NCI-H748 (cell line): Measurements from ENCODE around the gene DUSP9.

Experiments used
- DNase-seq: peaks from one replicate; lab custom pipeline; 2025; ENCODE audit not compliant: unreplicated experiment; lab: John Stamatoyannopoulos, UW

Gene DUSP9

DNA sequence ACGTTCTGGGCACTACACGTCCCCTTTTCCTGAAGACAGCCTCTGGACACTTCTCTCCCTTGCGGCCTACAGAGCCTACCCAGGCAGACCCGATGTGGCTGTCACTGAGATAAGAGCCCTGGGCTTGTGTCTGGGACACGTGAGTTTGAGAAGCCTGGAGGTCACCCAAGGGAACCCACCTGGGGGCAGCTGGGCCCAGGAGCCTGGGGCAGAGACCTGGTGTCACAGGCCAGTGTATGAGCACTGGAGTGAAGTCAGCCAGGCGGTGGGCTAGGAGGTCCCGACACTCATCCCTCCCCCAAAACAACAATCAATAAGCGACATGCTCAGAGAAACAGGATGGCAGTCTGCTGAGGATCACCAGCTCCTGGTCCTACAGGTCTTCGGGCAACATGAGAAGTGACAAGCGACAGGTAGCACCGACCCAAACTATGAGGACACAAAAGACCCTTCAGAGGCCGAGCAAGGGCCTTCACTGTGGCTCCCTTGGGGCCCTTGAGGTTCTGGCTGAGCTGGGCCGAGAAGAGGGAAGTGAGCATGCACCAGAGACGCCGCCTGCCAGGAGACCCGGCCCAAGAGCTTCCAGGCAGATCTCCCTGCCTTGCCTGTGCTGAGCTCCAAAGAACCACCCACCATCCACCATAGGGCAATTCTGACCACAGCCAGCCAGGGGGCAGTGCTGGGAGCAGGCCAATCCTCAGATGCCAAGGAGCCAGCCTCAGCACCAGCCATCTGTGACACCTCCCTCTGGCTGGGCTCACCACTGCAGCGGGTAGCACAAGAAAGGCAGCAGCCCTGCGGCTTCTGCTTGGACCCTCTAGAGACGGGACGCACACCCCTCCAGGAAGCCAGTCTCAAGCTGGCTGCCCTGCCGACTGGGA is 11.0 kb upstream of the DUSP9 start:
- DNase-seq: peak; percentile 40

GRCh38 chrX:153636716-153637115 is 10.3 kb upstream of the DUSP9 start:
- no peak for DNase-seq

GRCh38 chrX:153637121-153638040 is 9.6 kb upstream of the DUSP9 start:
- no peak for DNase-seq

DNA sequence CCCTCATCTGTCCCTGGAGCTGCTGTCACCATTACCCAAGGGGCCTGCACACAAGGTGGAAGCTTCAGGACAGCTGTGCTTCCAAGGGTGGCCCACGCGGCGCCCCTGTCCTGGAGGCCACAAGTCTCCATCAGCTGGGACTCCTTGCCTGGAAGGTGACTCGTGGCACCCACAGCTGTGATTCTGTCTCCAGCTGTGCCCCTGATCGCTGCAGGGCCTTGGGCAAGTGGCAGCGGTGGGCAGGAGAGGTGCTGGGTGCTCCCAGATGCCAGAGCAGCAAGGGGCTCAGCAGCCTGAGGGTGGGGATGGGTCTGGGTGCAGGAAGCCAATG is 9.0 kb upstream of the DUSP9 start:
- no peak for DNase-seq

- no peak for DNase-seq
Measured at GRCh38 chrX:153638436-153639176, 8.4 kb upstream of the DUSP9 start.

DNA sequence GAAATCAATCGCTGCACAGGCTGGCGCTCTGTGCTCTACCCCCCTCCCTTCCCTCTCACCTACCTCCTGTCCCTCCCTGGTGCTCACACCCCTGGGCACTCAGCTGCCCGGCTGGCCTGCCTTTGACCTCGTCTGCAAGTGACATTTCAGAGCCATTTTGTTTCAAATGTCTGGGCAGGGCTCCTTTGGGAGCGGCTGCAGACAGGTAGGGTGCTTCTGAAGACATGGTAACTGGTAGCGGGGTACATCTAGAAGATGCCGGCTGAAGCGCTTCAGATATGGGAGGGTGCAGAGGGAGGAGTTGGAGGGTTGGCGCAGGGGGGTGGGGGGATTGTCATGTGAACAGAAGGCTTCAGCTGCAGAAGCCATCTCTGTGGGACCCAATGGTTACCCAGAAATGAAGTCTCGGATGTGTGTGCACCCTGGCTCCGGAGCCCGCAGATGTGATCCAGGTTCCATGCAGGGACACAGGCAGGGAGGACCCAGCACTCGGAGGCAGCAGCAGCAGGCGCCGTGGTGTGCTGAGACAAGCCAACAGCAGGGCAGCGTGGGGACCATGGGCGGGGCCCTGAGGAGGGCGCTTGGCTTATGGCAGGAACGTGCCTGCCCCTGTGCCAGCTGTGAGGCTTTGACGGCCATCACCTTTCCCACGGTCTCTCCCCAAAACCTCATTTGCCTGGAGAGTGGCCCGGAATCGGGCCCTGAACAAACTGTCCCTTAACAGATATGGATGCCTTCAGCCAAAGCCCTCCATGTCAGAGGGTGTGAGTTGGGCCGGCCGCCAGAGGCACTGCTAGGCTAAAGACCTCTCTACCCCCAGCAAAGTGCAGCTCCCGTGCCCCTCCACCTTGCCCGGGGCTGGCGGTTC is 7.6 kb upstream of the DUSP9 start:
- DNase-seq: no peak

DNA sequence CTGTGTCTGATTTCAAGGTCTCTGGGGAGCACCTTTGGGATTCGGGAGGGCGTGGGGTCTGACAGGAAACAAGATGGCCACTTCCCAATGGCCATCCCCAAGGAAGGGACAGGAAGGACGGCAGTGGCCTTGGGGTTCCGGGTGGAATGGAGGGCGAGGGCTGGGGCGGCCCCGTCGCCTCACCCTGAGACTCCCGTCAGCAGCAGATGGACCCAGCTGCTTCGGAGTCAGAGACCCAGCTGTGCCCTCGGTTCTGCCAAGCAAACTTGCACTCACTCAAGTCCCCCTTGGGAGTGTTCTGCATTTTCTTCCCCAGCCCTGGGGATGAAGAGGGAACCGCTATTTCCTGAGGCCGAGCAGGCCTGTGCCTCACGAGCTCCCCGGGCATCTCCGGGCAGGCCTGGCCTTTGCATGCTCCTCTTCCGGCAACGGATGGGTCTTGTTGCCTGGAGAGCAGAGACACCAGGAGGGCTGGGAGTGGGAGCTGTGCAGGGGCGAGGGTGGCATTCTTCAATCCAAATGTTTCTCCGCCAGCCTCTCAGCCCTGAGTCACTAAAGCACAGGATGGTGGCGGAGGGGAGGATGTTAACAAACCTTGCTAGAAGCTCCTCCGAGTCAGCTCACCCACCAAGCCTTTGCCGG is 6.8 kb upstream of the DUSP9 start:
- no peak for DNase-seq

- DNase-seq: no peak
Measured at GRCh38 chrX:153640736-153641575, 6.0 kb upstream of the DUSP9 start.

- no peak for DNase-seq
Measured at GRCh38 chrX:153641627-153642026, 5.4 kb upstream of the DUSP9 start.

DNA sequence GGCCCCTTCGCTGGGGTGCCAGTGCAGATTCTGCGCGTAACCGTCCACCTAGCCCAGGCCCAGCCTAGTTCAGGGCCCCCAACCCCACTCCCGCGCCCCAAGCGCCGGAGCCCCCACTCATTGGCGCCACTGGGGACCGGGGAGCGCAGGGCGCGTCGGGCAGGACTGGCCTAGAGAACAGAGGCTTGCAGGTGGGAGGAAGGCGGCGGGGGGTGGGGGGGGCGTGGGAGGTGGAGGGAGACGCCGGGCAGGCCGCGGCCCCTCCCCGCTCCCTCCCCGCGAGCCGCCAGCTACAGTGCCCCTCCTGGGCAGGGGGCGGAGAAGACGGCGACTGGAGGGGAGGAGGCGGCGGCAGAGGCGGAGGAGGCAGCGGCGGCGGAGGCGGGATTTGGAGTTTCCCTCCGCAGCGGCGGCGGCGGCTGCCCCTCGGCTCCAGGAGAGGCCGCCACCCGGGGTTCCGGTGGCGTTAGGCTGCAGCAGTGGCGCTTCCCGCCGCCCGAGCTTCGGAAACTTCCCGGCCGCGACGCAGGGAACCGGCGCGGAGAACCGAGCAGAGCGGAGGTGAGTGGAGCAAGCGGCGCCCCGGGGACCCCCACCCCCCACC is 4.8 kb upstream of the DUSP9 start:
- DNase-seq: peak; percentile 38

DNA sequence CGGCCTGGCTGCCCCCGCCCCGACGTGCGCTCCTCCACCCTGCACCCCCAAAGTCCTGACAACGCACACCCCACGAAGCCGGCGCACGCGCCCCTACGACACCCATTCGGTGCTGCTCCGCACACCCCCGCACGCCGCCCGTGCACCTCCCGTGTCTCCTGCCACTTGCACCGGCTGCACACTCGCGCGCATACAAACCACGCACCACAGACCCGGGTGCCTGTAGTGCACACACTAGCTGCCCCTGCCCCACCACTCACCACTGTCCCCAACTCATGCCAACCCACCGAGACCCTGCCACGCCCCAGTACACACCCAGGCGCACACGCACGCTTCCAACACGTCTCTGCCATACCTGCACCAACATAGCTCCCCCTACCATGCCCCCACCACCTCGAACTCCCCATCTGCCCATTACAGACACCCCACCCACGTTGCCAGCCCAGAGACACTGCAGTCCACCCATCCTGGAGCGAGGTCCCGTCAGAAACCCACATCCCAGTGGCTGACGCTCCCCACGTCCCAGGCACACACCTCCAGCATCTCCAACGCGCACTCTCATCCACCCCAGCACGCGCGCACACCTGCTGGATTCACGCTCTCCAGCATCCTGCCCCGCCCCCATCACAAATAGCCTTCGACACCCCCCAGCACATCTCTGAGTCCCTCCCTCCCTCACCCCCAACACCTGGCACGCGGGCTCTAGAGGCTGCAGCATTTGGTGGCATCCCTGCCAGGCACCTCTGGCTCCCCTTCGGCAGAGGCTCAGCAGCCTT is 4.2 kb upstream of the DUSP9 start:
- peak; percentile 38 for DNase-seq

DNA sequence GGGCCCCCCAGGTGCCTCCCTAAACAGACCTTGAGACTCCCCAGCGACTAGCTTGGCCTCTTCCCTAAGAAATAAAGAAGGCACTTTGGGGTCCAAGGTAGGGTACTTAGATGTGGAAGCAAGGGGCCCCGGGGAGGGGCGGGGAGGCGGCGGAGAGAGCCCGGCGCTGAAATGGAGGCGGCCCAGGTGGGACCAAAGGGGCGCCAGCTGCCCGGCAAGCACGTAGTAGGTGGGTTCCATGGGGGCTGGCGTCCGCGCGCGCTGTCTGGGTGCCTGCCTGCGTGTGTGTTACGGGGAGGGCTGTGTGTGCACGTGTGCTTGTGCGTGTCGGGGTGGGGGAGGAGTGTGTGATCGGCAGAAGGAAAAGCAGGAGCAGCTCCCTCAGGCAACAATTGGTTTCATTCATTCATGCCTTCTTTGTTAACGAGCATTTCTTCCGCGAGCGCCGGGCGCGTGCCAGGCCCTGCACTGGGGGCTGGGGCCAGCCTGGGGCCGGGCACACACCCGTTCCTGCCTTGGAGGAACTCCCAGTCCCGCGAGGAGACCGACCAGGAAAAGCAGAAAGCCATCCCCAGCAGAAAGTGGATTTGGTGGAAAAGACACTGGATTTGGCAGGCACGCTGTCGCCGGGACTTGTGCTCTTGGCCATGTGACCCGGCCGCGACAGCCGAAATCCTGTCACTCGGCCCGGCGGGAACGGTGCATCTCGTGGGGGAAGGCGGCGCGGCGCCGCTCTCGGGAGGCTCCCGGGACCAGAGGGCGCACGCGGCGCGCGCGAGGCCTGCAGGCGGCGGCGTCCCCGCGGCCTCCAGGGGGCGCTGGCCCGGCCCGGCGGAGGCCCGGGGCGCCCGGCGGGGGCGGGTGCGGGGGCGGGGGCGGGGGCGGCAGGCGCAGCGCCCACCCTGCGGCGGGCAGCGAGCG is 3.3 kb upstream of the DUSP9 start:
- DNase-seq: peak; percentile 39

DNA sequence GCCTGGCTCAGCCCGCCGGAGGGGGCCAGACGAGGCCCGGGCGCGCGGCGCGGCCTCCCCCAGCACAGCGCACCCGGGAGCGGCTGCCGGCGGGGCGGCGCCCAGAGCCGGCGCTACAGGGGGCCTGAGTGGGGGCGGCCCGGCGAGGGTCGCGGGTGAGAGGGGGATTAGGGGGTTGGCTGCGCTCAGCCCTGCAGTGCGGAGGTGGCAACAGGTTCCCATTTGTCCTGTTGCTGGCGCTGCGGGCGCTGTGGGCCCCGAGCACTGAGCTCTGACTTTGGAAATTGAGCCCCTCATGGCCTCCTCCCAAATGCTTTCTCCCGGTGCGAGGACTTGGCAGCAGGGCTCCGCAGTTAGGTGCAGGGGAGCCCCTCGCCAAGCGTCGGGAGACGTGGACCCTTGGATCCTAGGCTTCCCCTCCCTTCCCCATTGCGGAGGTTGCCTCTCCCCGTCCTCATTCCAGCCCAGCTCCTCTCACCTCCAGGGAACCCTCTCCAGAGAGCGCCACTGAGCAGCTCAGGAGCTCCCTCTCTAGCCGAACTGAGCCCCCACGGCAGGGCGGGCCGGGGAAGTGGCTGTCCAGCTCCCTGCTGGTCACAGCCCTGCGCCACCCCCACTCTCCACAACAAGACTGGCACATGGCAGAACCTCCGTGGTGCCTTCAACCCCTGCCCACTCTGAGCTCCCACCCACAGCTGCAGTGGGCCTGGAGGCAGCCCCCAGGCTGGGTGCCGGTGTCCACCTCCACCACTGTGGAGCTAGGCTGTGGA is 2.5 kb upstream of the DUSP9 start:
- DNase-seq: peak; percentile 45

DNA sequence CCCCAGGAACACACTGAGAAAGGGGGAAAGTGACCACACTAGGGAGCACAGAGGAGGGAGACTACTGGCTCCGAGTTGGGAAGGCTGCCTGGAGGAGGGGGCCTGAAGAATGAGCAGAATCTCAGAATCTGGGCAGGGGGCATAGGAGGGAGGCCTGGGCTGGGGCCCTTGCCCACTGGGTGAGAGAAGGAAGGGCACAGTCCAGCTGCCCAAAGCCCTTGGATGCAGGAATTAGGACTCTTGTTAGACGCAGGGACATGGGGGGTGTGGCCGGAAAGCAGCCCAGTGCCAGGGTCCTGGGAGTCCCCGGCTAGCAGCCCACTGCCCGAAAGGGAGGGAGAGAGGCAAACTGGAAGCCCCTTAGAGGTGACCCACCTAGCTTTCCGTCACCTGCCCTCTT is 1.9 kb upstream of the DUSP9 start:
- DNase-seq: no peak

- DNase-seq: no peak
Measured at GRCh38 chrX:153645921-153646488, 998 bp upstream of the DUSP9 start.
